ENCODE results near the gene NOVA2. TPM values are rescaled to one million over a fixed set of nuclear protein-coding genes. Genes with fewer than 3 reads are reported as not detected.

NOVA2 gene
- total RNA-seq, 2 experiments from 2014 or later, result not detected

GRCh38 chr19:45901432-45901911 lies 72.2 kb downstream of the NOVA2 start:
- Histone ChIP-seq H3K4me1 (ENCODE audit: insufficient read depth, low read length) (peaks cover 26% of the 10 kb centered on the region), H3K27me3 (ENCODE audit: control insufficient read depth in 1 of 2, insufficient read depth in 2 of 2, low read length in 2 of 2) (no peaks in the 10 kb centered on the region), H3K27ac (ENCODE audit: low read depth in 1 of 2, low read length in 2 of 2) (no peak overlapping the region), H3K36me3 (ENCODE audit: insufficient read depth, low read length) (peaks cover 10% of the 10 kb centered on the region), H3K9me3 (ENCODE audit: control insufficient read depth in 1 of 2, insufficient read depth in 1 of 2, low read length in 2 of 2) (no peaks in the 10 kb centered on the region), H3K4me3 (ENCODE audit: low read length) (peak overlapping the region; percentile 64)
- Mint-ChIP-seq H3K27ac (peak overlapping the region; percentile 89), H3K4me1 (ENCODE audit: low read depth) (peaks cover 28% of the 10 kb centered on the region), H3K36me3 (ENCODE audit: low read depth) (peaks cover 40% of the 10 kb centered on the region), H3K9me3 (no peaks in the 10 kb centered on the region), H3K27me3 (no peaks in the 10 kb centered on the region), H3K4me3 (peak overlapping the region; percentile 56)
- ChIA-PET CTCF (interaction anchor here (0.6 kb wide), 1 partner anchor 10 kb away, joined by 3 read pairs; no protein-coding TSS in a partner anchor), POLR2A (interaction anchor here (2.1 to 3.6 kb wide), 2 partner anchors 16 to 38 kb away, joined by 21 to 44 read pairs; partner anchors contain the start of genes FOXA3, IRF2BP1 and SYMPK)
- TF ChIP-seq, protein P1, sequence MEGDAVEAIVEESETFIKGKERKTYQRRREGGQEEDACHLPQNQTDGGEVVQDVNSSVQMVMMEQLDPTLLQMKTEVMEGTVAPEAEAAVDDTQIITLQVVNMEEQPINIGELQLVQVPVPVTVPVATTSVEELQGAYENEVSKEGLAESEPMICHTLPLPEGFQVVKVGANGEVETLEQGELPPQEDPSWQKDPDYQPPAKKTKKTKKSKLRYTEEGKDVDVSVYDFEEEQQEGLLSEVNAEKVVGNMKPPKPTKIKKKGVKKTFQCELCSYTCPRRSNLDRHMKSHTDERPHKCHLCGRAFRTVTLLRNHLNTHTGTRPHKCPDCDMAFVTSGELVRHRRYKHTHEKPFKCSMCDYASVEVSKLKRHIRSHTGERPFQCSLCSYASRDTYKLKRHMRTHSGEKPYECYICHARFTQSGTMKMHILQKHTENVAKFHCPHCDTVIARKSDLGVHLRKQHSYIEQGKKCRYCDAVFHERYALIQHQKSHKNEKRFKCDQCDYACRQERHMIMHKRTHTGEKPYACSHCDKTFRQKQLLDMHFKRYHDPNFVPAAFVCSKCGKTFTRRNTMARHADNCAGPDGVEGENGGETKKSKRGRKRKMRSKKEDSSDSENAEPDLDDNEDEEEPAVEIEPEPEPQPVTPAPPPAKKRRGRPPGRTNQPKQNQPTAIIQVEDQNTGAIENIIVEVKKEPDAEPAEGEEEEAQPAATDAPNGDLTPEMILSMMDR (IDR thresholded peaks at IDR 0.05), result no peak
- DNase-seq (peak in 5 of 14 experiments; percentile 16 to 75 (median 29)), ATAC-seq (ENCODE audit: poor library complexity) (no peak)
- intact Hi-C loops (cut with DNase I, micrococcal nuclease), result loop anchor here in 1 of 2 experiments (1.0 to 10.0 kb wide), 4 partner anchors 12 to 717 kb away; partner anchors contain the start of genes CCDC61, FOXA3 and SYMPK

DNA sequence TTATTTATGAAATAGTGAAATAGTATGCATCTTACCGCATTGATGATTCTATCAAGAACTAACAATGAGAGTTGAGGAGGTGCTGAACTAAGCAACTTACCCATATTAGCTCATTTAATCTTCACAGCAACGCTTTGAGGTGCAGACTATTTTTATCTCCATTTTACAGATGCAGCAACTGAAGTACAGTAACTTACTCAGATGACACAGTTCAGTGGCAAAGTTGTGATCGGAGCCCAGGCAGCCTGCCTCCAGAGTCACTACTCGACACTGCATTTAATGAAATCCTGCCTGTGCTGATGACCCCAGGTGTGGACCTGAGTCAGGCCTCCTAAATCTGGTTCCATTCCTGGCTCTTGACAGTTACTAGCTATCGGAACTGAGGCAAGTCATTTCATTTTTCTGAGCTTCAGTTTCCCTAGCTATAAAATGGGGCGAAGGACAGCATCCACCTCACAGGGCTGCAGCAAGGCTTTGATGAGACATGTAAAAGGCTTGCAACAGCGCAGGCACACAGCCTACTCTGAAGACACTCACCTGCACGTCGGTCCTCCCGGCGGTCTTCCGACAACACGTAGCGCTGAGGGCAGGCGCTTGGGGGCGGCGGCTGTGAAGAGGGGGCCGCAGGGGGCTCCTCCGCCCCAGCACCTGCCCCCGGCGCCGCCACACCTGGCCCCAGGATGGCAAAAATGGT lies 72.8 kb downstream of the NOVA2 start:
- DNase-seq (no peak), ATAC-seq (ENCODE audit: poor library complexity) (no peak)
- CTCF ChIA-PET, result interaction anchor here (0.6 kb wide), 1 partner anchor 505 kb away, joined by 3 read pairs; no protein-coding TSS in a partner anchor
- no peaks in the 10 kb centered on the region for H3K9me3 ChIP-seq (ENCODE audit: control insufficient read depth in 1 of 2, insufficient read depth in 1 of 2, low read length in 2 of 2)
- peak overlapping the region; percentile 39 for H3K4me3 ChIP-seq (ENCODE audit: low read length)
- H3K27ac ChIP-seq (ENCODE audit: low read depth in 1 of 2, low read length in 2 of 2), result no peak overlapping the region
- intact Hi-C loops (cut with DNase I, micrococcal nuclease), result loop anchor here in 1 of 2 experiments (1.0 to 10.0 kb wide), 4 partner anchors 12 to 716 kb away; partner anchors contain the start of genes CCDC61, FOXA3 and SYMPK
- Mint-ChIP-seq H3K27me3 (no peaks in the 10 kb centered on the region), H3K4me3 (peak overlapping the region; percentile 67), H3K36me3 (ENCODE audit: low read depth) (peaks cover 40% of the 10 kb centered on the region), H3K27ac (no peak overlapping the region), H3K9me3 (no peaks in the 10 kb centered on the region), H3K4me1 (ENCODE audit: low read depth) (peaks cover 28% of the 10 kb centered on the region)
- H3K4me1 ChIP-seq (ENCODE audit: insufficient read depth, low read length), result peaks cover 26% of the 10 kb centered on the region
- POLR2A ChIA-PET, result interaction anchor here (3.6 kb wide), 1 partner anchor 15 kb away, joined by 44 read pairs; the partner anchor contains the start of gene IRF2BP1
- no peaks in the 10 kb centered on the region for H3K27me3 ChIP-seq (ENCODE audit: control insufficient read depth in 1 of 2, insufficient read depth in 2 of 2, low read length in 2 of 2)
- peaks cover 10% of the 10 kb centered on the region for H3K36me3 ChIP-seq (ENCODE audit: insufficient read depth, low read length)
- TF ChIP-seq, protein P1 (IDR thresholded peaks at IDR 0.05), result no peak

- peaks cover 15% of the 10 kb centered on the region for H3K36me3 ChIP-seq (ENCODE audit: insufficient read depth, low read length)
- no peaks in the 10 kb centered on the region for H3K9me3 ChIP-seq (ENCODE audit: control insufficient read depth in 1 of 2, insufficient read depth in 1 of 2, low read length in 2 of 2)
- ChIA-PET POLR2A (no interaction called here), CTCF (interaction anchor here (0.6 kb wide), 1 partner anchor 506 kb away, joined by 3 read pairs; no protein-coding TSS in a partner anchor)
- Mint-ChIP-seq H3K4me1 (ENCODE audit: low read depth) (peaks cover 28% of the 10 kb centered on the region), H3K27ac (peak overlapping the region; percentile 33), H3K9me3 (no peaks in the 10 kb centered on the region), H3K27me3 (no peaks in the 10 kb centered on the region), H3K4me3 (peak overlapping the region; percentile 67), H3K36me3 (ENCODE audit: low read depth) (peaks cover 47% of the 10 kb centered on the region)
- H3K27ac ChIP-seq (ENCODE audit: low read depth in 1 of 2, low read length in 2 of 2), result no peak overlapping the region
- no peaks in the 10 kb centered on the region for H3K27me3 ChIP-seq (ENCODE audit: control insufficient read depth in 1 of 2, insufficient read depth in 2 of 2, low read length in 2 of 2)
- no peak for ATAC-seq (ENCODE audit: poor library complexity)
- no peak for DNase-seq
- intact Hi-C loops (cut with DNase I, micrococcal nuclease), result loop anchor here in 1 of 2 experiments (5.0 to 10.0 kb wide), 3 partner anchors 38 to 715 kb away; partner anchors contain the start of genes CCDC61, FOXA3 and SYMPK
- TF ChIP-seq, protein P1 (IDR thresholded peaks at IDR 0.05), result no peak
- H3K4me3 ChIP-seq (ENCODE audit: low read length), result no peak overlapping the region
- H3K4me1 ChIP-seq (ENCODE audit: insufficient read depth, low read length), result peaks cover 26% of the 10 kb centered on the region
Observed at GRCh38 chr19:45899919-45900589, 73.6 kb downstream of the NOVA2 start.

All from CD4-positive, alpha-beta T cell (primary cell).